Right lobe of liver (tissue), 6 donors: ENCODE data around the gene GSTO2. TPM values are rescaled to one million over a fixed set of nuclear protein-coding genes. Genes with fewer than 3 reads are reported as not detected.

Experiments
- ATAC-seq, 4 donors: fragments of 200-7000 bp; cut with Tn5 transposase; one replicate each; pipeline ENCODE4 v1.9.1; 2020; ENCODE audit warnings: mild to moderate bottlenecking in 4 of 4, moderate library complexity in 4 of 4
- DNase-seq, 3 donors: peaks; one replicate each; pipeline ENCODE4 v3.0.0-alpha.2; 2020
- H3K27ac ChIP-seq, 3 donors: fragments of 200-600 bp; one replicate each; pipeline ENCODE4 v1.8.0; 2022
- H3K27me3 ChIP-seq, 2 donors: fragments of 200-600 bp; one replicate each; pipeline ENCODE4 v1.8.0; 2022
- H3K36me3 ChIP-seq, 4 donors: fragments of 200-600 bp; sonication (generic) in 1 of 4; one replicate each; pipeline versions ENCODE4 v1.5.1 to v1.8.0; 2017 to 2022; ENCODE audit warnings: control low read depth in 1 of 4
- H3K4me1 ChIP-seq, 4 donors: fragments of 200-600 bp; sonication (generic) in 1 of 4; one replicate each; pipeline versions ENCODE4 v1.5.1 to v1.8.0; 2017 to 2022; ENCODE audit warnings: control low read depth in 1 of 4
- H3K4me3 ChIP-seq, 3 donors: fragments of 200-600 bp; one replicate each; pipeline ENCODE4 v1.8.0; 2022
- H3K9me3 ChIP-seq, 4 donors: fragments of 200-600 bp; sonication (generic) in 1 of 4; one replicate each; pipeline versions ENCODE4 v1.5.1 to v1.8.0; 2017 to 2022; ENCODE audit warnings: control low read depth in 1 of 4
- POLR2A ChIP-seq: fragments of 450-650 bp; IDR thresholded peaks from one replicate; pipeline ENCODE4 v1.6.1; 2017; ENCODE audit warnings: antibody characterized with exemption, mild to moderate bottlenecking
- WGBS: methylation state at CpG from one replicate; pipeline ENCODE4 v1.1.6; 2018; ENCODE audit warnings: low coverage, low lambda C conversion rate; ENCODE audit not compliant: insufficient coverage; ENCODE audit errors: missing lambda C conversion rate; 5-methylcytosine and 5-hydroxymethylcytosine counted together
- intact Hi-C, 2 donors: fragments of 100-400 bp; cut with DNase I; formaldehyde crosslinking; loops; one replicate each; pipeline versions ENCODE4 v1.11.2 to v1.14.1; 2022
- total RNA-seq, 6 experiments: library from RNA; depleted of rRNA in 2 of 6; stranded (reverse); fragments of >200 nt in 2 of 6; fragmentation: NEBNext Ultra II Directional in 3 of 6; extraction: Animal tissue kit (Norgen Biotek cat#: 25700) in 3 of 6; gene quantifications; one replicate each; pipeline versions ENCODE4 v1.1.0 to v1.2.4, GENCODE V29; 2016 to 2023
- TF ChIP-seq, protein P1 (sequence below), 4 donors: fragments of 200-600 bp in 3 of 4; fragments of 450-650 bp in 1 of 4; IDR thresholded peaks; one replicate each; pipeline versions ENCODE4 v1.5.1 to v1.8.0; 2016 to 2022; ENCODE audit warnings: antibody characterized with exemption in 4 of 4, mild to moderate bottlenecking in 2 of 4
- donor health status: DM: no; HTN: yes; CAD: no.
- donor health status: DM: no; HTN: no; CAD: no.
- donor health status: DM: no; HTN: no; CAD: no.
- donor health status: DM: no; HTN: yes; CAD: no.
- donor health status: DM: no; HTN: yes; CAD: no.

The GSTO2 gene
- total RNA-seq, 6 experiments from 2014 or later = 1.4 to 5.3 (median 2.8) TPM

DNA sequence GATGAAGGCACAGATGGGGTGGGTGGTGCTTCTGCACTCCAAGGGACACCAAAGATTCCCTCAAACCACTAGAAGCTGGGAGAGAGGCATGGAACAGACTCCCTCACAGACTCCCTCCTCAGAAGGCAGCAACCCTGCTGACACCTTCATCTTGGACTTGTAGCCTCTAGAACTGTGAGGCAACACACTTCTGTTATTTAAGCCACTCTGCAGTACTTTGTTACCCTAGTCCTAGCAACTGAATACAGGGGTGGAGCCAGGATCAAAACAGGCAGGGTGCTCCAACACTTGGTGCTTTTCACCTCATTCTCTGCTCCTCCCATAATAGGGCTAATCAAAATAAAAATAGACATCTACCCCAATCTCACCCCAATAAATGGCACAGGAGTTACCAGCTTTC is 16.6 kb upstream of the GSTO2 start:
- Histone ChIP-seq H3K4me3 (no peak overlapping the region), H3K36me3 (peaks cover 0 to 2% (median 0%) of the 10 kb centered on the region in 4 donors), H3K27ac (peak overlapping the region in 2 of 3 donors; percentile 99), H3K27me3 (no peaks in the 10 kb centered on the region), H3K4me1 (peaks cover 0 to 40% (median 13%) of the 10 kb centered on the region in 4 donors), H3K9me3 (no peaks in the 10 kb centered on the region)
- intact Hi-C loops = no loop called here
- no peak for TF ChIP-seq POLR2A
- TF ChIP-seq, protein P1, sequence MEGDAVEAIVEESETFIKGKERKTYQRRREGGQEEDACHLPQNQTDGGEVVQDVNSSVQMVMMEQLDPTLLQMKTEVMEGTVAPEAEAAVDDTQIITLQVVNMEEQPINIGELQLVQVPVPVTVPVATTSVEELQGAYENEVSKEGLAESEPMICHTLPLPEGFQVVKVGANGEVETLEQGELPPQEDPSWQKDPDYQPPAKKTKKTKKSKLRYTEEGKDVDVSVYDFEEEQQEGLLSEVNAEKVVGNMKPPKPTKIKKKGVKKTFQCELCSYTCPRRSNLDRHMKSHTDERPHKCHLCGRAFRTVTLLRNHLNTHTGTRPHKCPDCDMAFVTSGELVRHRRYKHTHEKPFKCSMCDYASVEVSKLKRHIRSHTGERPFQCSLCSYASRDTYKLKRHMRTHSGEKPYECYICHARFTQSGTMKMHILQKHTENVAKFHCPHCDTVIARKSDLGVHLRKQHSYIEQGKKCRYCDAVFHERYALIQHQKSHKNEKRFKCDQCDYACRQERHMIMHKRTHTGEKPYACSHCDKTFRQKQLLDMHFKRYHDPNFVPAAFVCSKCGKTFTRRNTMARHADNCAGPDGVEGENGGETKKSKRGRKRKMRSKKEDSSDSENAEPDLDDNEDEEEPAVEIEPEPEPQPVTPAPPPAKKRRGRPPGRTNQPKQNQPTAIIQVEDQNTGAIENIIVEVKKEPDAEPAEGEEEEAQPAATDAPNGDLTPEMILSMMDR (IDR thresholded peaks at IDR 0.05) = no peak
- DNase-seq = no peak
- no peak for ATAC-seq

DNA sequence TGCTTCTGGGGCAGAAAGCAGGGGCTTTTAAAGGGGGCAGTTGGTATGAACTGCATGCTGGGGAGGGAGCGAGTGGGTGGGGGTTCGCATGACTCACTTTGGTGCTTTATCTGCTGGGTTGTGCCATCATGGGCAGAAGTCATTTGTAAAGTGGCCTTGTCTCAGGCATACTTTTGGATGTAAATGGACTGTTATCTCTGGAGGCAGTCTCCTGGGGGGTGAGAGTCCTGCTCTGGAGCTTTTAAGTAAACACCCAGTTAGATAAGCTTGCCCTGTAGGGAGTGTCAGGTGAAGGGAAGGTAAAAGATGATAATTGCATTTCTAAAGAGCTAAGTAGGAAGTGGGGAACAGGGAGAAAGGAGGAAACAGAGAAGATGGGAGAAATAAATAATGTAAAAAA is 15.9 kb upstream of the GSTO2 start:
- WGBS = 5% methylated on average over 2 of the region's 2 CpGs
- peaks cover 0 to 9% (median 0%) of the 10 kb centered on the region in 4 donors for H3K36me3 ChIP-seq
- no peaks in the 10 kb centered on the region for H3K27me3 ChIP-seq
- peak overlapping the region in 2 of 3 donors; percentile 99 for H3K27ac ChIP-seq
- DNase-seq (peak in 2 of 3 donors; percentile 30 to 67), ATAC-seq (peak; percentile 47 to 55 (median 51))
- peaks cover 0 to 47% (median 15%) of the 10 kb centered on the region in 4 donors for H3K4me1 ChIP-seq
- no peak overlapping the region for H3K4me3 ChIP-seq
- no peaks in the 10 kb centered on the region for H3K9me3 ChIP-seq
- no peak for TF ChIP-seq POLR2A
- TF ChIP-seq, protein P1 (IDR thresholded peaks at IDR 0.05) = no peak
- intact Hi-C loops = no loop called here

DNA sequence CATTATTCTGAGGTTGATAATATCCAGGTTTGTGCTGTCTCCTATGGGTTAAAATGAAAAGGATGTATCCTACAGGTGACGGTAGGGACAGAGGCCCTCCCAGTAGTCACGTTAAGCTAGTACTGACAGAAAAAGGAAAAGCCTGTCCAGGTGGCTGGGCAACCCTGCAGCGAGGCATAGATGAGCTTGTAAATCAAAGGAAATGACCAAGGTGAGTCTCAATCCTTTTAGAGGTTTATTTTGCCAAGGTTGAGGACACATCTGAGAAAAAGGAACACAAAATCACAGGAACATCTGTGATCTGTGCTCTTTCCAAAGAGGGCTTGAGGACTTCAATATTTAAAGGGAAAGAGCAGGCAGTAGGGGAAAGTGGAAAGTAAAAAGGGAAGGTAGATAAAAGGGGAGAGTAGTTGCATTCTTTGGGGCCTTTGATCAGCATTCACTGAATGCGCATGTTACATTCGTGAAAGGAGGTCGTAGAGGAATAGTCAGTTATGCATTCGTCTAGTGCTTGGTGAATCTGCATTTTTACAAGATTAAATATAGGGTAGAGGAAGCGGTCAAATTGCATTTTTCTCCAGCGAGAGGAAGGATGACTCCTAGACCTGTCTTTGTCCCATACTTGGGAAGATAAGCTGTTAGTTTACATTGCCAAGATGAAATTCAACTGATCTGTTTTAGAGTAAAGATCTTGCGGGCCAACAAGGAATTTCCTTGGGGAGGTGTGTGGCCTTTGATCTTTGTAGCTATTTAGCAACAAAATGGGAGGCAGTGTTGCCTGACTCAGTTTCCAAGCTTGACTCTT is 15.2 kb upstream of the GSTO2 start:
- DNase-seq (no peak), ATAC-seq (no peak)
- 43% methylated on average over 10 of the region's 10 CpGs for WGBS
- peaks cover 0 to 16% (median 5%) of the 10 kb centered on the region in 4 donors for H3K36me3 ChIP-seq
- intact Hi-C loops = no loop called here
- no peaks in the 10 kb centered on the region for H3K9me3 ChIP-seq
- no peaks in the 10 kb centered on the region for H3K27me3 ChIP-seq
- H3K27ac ChIP-seq = peak overlapping the region; percentile 99
- peaks cover 0 to 54% (median 19%) of the 10 kb centered on the region in 4 donors for H3K4me1 ChIP-seq
- H3K4me3 ChIP-seq = peak overlapping the region; percentile 84 to 96 (median 87)
- TF ChIP-seq, protein P1 (IDR thresholded peaks at IDR 0.05) = no peak
- TF ChIP-seq POLR2A = no peak

DNA sequence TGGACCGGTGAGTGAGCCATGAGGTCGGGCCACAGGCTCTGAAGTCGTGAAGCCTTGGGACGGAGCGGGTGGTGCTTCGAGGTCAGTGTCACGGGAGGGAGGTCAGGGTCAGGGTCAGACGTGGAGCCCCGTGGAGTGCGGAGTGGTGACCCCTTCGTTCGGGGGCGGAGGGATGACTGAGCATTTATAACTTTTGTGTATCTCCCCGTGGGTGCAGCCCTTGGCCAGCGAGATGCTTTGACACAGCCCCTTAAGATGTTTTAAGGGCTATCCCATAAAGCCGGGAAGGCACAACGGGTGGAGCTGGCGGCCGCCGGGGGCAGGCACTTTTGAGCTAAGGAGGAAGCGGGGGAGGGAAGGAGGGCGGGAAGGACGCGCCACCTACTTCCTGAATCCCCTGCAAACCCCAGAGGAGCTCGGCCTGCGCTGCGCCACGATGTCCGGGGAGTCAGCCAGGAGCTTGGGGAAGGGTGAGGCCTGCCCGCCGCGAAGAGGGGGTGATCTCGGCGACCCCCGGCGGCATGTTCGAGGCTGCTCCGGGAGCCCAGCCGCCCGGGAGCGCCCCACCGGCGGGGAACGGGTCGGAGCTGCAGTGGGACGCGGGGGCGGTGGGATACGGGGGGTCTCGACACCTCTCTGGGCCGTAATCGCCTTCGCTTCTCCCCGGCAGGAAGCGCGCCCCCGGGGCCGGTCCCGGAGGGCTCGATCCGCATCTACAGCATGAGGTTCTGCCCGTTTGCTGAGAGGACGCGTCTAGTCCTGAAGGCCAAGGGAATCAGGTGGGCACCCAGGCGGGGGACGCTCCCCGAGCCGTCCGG is 14.3 kb upstream of the GSTO2 start, which contains the start of gene GSTO1:
Gene GSTO1, plus strand, starts transcription at position 400 of the 818 bp plus-strand sequence. Its CDS starts 37 bp downstream, at position 437.
- Histone ChIP-seq H3K27ac (peak within 1 kb of the TSS; percentile 99), H3K9me3 (no peaks in the 10 kb centered on the region), H3K4me3 (peak within 1 kb of the TSS; percentile 84 to 96 (median 87)), H3K36me3 (peaks cover 0 to 25% (median 7%) of the 10 kb centered on the region in 4 donors), H3K27me3 (no peaks in the 10 kb centered on the region), H3K4me1 (peaks cover 0 to 63% (median 22%) of the 10 kb centered on the region in 4 donors)
- peak; percentile 88 for TF ChIP-seq POLR2A
- TF ChIP-seq, protein P1 (IDR thresholded peaks at IDR 0.05) = no peak
- WGBS = 1% methylated on average over 16 of the region's 69 CpGs
- DNase-seq = peak; percentile 84 to 89 (median 87)
- ATAC-seq = peak; percentile 56 to 72 (median 68)
- intact Hi-C loops = no loop called here
